Measurements from ENCODE around the gene CHSY1. TPM values are rescaled to one million over a fixed set of nuclear protein-coding genes. Genes with fewer than 3 reads are reported as not detected.

Gene CHSY1
- total and polyA plus RNA-seq, 2 donors (not counting 1 experiment from before 2014, with no cell fraction given) = 4.7 to 20.3 TPM

DNA sequence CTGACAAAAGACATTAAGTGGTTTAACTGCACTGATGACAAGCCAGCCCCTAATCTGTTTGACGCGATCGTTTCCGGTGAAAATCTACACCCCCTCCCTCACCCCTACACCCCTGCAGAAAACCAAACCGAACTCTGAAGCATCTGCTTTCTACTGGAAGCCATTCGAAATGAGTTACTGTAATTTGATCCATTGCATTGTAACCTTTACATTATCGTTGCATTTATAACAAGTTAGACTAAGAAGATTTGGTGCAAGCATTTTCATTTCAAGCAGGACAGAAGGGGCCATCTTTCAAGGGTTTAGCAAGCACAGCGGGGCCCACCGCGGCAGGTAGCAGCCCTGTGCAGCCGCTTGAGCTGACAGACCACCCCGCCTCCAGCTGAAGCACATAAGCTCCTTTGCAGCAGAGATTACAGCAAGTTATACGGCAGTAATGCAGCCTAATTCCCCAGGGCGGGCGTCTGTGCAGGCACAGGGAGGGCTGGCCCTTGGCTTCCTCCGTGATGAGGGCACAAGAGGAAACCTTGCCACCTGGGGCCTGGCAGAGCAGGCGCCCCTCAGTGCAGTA lies 79.3 kb downstream of the CHSY1 start:
- Histone ChIP-seq H3K4me2 (replicated peaks; ENCODE audit: low read depth, low read length, poor library complexity, severe bottlenecking) (no peak overlapping the region), H3K9me3 (ENCODE audit: control extremely low read depth in 1 of 3, control insufficient read depth in 2 of 3, insufficient read depth in 1 of 3, low read length in 2 of 3) (peaks cover 0 to 4% (median 0%) of the 10 kb centered on the region in 3 donors), H3K4me1 (ENCODE audit: control insufficient read depth in 2 of 2, insufficient read depth in 2 of 2, low read length in 2 of 2) (peaks cover 20 to 22% of the 10 kb centered on the region in 2 donors), H3K9ac (ENCODE audit: low read length) (no peak overlapping the region), H3K27me3 (replicated peaks in 1 of 4; ENCODE audit: control extremely low read depth in 1 of 4, control insufficient read depth in 3 of 4, insufficient read depth in 4 of 4, low read length in 3 of 4) (no peaks in the 10 kb centered on the region), H3K27ac (ENCODE audit: low read length in 2 of 2) (no peak overlapping the region), H3K4me3 (ENCODE audit: control extremely low read depth in 1 of 5, extremely low read depth in 1 of 5, insufficient read depth in 1 of 5, low read depth in 2 of 5, low read length in 4 of 5) (no peak overlapping the region), H3K79me2 (ENCODE audit: control insufficient read depth, insufficient read depth, low read length) (peaks cover 6% of the 10 kb centered on the region), H3K36me3 (replicated peaks in 1 of 2; ENCODE audit: control extremely low read depth in 1 of 2, control insufficient read depth in 1 of 2, extremely low read depth in 1 of 2, insufficient read depth in 2 of 2, low read length in 1 of 2) (peaks cover 0 to 2% of the 10 kb centered on the region in 2 experiments), H2AFZ (ENCODE audit: insufficient read depth, low read depth, low read length, poor library complexity, severe bottlenecking) (no peak overlapping the region), H4K20me1 (ENCODE audit: control insufficient read depth, insufficient read depth, low read length, poor library complexity, severe bottlenecking) (peaks cover 12% of the 10 kb centered on the region)
- Mint-ChIP-seq H3K9me3 (ENCODE audit: insufficient read depth) (no peaks in the 10 kb centered on the region), H3K27me3 (no peaks in the 10 kb centered on the region), H3K27ac (no peak overlapping the region), H3K4me1 (peaks cover 35% of the 10 kb centered on the region), H3K4me3 (no peak overlapping the region)
- DNase-seq (no peak), ATAC-seq (ENCODE audit: low read depth) (no peak)
- ChIA-PET POLR2A (no interaction called here), CTCF (no interaction called here)
- WGBS (ENCODE audit: insufficient coverage) = 80% methylated on average over 15 of the region's 17 CpGs
- TF ChIP-seq EZH2 (IDR thresholded peaks at IDR 0.05; ENCODE audit: borderline replicate concordance, insufficient read depth, low read depth, low read length, poor library complexity, severe bottlenecking) = no peak
- TF ChIP-seq, protein P1, sequence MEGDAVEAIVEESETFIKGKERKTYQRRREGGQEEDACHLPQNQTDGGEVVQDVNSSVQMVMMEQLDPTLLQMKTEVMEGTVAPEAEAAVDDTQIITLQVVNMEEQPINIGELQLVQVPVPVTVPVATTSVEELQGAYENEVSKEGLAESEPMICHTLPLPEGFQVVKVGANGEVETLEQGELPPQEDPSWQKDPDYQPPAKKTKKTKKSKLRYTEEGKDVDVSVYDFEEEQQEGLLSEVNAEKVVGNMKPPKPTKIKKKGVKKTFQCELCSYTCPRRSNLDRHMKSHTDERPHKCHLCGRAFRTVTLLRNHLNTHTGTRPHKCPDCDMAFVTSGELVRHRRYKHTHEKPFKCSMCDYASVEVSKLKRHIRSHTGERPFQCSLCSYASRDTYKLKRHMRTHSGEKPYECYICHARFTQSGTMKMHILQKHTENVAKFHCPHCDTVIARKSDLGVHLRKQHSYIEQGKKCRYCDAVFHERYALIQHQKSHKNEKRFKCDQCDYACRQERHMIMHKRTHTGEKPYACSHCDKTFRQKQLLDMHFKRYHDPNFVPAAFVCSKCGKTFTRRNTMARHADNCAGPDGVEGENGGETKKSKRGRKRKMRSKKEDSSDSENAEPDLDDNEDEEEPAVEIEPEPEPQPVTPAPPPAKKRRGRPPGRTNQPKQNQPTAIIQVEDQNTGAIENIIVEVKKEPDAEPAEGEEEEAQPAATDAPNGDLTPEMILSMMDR (IDR thresholded peaks at IDR 0.05) = no peak
- intact Hi-C loops (cut with micrococcal nuclease) = no loop called here

DNA sequence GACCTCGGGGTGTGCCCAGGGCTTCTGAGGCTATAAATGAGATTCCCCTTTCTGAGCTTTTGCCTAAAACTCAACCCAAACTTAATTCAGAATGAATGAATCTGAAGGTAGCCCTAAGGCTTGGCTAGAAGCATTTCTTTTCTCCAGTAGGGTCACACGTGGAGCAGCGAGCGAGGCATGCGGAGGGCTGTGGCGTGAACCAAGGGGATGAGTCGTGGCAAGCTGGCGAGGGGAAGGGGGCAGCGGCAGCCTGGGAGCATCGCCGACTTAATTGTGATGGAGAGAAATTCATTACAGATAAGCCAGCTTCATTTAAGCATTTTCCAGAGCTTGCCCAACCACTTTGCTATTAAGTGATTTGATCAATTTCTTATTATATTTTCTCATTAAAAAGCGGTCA lies 79.9 kb downstream of the CHSY1 start:
- DNase-seq (no peak), ATAC-seq (ENCODE audit: low read depth) (no peak)
- POLR2A ChIA-PET = no interaction called here
- H4K20me1 ChIP-seq (ENCODE audit: control insufficient read depth, insufficient read depth, low read length, poor library complexity, severe bottlenecking) = peaks cover 12% of the 10 kb centered on the region
- H3K27me3 ChIP-seq (replicated peaks in 1 of 4; ENCODE audit: control extremely low read depth in 1 of 4, control insufficient read depth in 3 of 4, insufficient read depth in 4 of 4, low read length in 3 of 4) = no peaks in the 10 kb centered on the region
- peaks cover 26 to 28% of the 10 kb centered on the region in 2 donors for H3K4me1 ChIP-seq (ENCODE audit: control insufficient read depth in 2 of 2, insufficient read depth in 2 of 2, low read length in 2 of 2)
- TF ChIP-seq, protein P1 (IDR thresholded peaks at IDR 0.05) = no peak
- TF ChIP-seq EZH2 (IDR thresholded peaks at IDR 0.05; ENCODE audit: borderline replicate concordance, insufficient read depth, low read depth, low read length, poor library complexity, severe bottlenecking) = no peak
- 75% methylated on average over 5 of the region's 12 CpGs for WGBS (ENCODE audit: insufficient coverage)
- Mint-ChIP-seq H3K27ac (no peak overlapping the region), H3K27me3 (no peaks in the 10 kb centered on the region), H3K9me3 (ENCODE audit: insufficient read depth) (no peaks in the 10 kb centered on the region), H3K4me1 (peaks cover 40% of the 10 kb centered on the region), H3K4me3 (no peak overlapping the region)
- no peak overlapping the region for H3K9ac ChIP-seq (ENCODE audit: low read length)
- no peak overlapping the region for H3K27ac ChIP-seq (ENCODE audit: low read length in 2 of 2)
- peaks cover 0 to 6% (median 0%) of the 10 kb centered on the region in 3 donors for H3K9me3 ChIP-seq (ENCODE audit: control extremely low read depth in 1 of 3, control insufficient read depth in 2 of 3, insufficient read depth in 1 of 3, low read length in 2 of 3)
- no peak overlapping the region for H3K4me3 ChIP-seq (ENCODE audit: control extremely low read depth in 1 of 5, extremely low read depth in 1 of 5, insufficient read depth in 1 of 5, low read depth in 2 of 5, low read length in 4 of 5)
- no peaks in the 10 kb centered on the region for H3K36me3 ChIP-seq (replicated peaks in 1 of 2; ENCODE audit: control extremely low read depth in 1 of 2, control insufficient read depth in 1 of 2, extremely low read depth in 1 of 2, insufficient read depth in 2 of 2, low read length in 1 of 2)
- no peak overlapping the region for H3K4me2 ChIP-seq (replicated peaks; ENCODE audit: low read depth, low read length, poor library complexity, severe bottlenecking)
- no peak overlapping the region for H2AFZ ChIP-seq (ENCODE audit: insufficient read depth, low read depth, low read length, poor library complexity, severe bottlenecking)
- intact Hi-C loops (cut with micrococcal nuclease) = no loop called here
- CTCF ChIA-PET = no interaction called here
- H3K79me2 ChIP-seq (ENCODE audit: control insufficient read depth, insufficient read depth, low read length) = peaks cover 6% of the 10 kb centered on the region
